GM21576 (cell line): Measurements from ENCODE around the gene CNST.
A peak's percentile ranks its signal among the peaks of the same experiment; 100 is the strongest.
"Not testable (repeated sequence)": the region's sequence is repeated elsewhere in the genome, so short reads cannot be mapped to it uniquely, and the experiment has no call there.

Experiments
- ATAC-seq: cut with Tn5 transposase; IDR thresholded peaks from one replicate; pipeline ENCODE4 v1.9.1; 2021; ENCODE audit warnings: mild to moderate bottlenecking, moderate library complexity; ENCODE audit not compliant: unreplicated experiment

Gene CNST

DNA sequence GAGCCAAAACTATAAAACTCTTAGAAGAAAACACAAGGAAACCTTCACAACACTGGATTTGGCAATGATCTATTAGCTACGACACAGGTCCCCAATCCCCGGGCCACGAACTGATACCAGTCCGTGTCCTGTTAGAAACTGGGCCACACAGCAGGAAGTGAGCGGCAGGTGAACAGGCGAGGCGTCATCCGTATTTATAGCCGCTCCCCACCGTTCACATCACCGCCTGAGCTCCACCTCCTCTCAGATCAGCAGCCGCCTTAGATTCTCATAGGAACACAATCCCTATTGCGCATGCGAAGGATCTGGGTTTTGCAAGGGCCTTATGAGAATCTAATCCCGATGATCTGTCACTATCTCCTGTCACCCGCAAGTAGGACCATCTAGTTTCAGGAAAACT is 12.1 kb upstream of the CNST start:
- no peak for ATAC-seq

DNA sequence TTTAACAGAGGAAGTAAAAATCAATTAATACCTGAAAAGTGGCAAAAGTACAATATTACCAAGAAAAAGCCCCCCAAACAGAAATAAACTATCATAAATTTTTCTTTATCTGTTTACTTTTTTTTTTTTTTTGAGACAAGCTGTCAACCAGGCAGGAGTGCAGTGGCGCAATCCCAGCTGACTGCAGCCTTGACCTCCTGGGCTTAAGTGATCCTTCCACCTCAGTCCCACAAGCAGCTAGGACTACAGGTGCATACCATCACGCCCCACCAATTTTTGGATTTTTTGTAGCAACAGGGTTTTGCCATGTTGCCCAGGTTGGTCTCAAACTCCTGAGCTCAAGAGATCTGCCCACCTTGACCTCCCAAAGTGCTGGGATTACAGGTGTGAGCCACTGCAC is 8.2 kb upstream of the CNST start:
- ATAC-seq = no peak

DNA sequence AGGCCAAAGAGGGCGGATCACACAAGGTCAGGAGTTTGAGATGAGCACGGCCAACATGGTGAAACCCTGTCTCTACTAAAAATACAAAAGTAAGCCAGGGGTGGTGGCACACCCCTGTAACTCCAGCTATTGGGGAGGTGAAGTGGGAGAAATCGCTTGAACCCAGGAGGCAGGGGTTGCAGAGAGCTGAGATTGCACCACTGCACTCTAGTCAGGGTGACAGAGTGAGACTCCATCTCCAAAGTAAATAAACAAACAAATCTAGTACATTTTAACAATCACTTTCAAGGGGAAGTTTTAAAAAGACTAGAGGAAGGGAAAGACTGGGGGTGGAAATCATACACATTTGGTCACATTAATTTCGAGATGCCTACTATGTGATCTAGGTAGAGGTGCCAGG is 6.9 kb upstream of the CNST start:
- no peak for ATAC-seq

DNA sequence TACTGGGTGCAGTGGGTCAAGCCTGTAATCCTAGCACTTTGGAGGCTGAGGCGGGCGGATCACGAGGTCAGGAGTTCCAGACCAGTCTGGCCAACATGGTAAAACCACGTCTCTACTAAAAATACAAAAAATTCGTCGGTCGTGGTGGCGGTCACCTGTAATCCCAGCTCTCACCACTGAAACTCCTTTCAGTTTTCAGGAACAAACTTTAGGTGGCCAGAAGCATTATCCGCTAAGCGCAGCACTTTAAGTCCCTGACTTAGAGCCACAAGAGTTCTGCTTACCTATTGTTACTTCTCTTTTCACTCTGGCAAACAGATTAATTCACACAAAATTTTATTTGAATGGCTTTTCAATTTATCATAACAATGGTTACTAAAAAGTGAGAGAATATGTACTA is 5.4 kb upstream of the CNST start:
- not testable (repeated sequence) for ATAC-seq

DNA sequence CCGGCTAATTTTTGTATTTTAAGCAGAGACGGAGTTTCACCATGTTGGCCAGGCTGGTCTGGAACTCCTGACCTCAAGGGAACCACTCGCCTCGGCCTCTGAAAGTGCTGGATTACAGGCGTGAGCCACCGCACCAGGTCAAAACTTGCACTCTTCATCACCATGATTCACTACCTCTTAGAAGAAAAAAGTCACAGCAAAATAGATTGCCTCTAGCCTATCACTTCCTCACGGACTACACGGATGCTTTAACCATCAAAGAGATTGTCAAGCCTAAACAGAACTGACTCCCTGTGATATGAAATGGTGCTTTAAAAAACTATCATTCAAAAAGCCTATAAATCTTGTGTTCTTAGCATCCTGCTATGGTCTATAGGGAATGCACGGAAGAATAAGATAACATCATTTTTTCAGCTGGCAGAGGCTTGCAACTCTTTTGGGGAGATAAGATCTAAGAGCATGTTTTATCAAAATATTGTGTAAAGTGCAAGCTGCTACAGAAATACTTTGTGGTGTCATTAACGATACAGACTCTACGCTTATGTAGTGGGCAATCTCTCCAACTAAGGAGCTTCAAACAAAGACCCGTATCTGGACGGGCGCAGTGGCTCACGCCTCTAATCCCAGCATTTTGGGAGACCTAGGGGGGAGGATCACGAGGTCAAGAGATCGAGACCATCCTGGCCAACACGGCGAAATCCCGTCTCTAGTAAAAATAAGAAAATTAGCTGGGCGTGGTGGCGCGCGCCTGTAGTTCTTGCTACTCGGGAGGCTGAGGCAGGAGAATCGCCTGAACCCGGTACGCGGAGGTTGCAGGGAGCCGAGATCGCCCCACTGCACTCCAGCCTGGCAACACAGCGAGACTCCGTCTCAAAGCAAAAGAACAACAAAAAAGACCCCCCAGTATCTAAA is 1.2 kb upstream of the CNST start:
- no peak for ATAC-seq

DNA sequence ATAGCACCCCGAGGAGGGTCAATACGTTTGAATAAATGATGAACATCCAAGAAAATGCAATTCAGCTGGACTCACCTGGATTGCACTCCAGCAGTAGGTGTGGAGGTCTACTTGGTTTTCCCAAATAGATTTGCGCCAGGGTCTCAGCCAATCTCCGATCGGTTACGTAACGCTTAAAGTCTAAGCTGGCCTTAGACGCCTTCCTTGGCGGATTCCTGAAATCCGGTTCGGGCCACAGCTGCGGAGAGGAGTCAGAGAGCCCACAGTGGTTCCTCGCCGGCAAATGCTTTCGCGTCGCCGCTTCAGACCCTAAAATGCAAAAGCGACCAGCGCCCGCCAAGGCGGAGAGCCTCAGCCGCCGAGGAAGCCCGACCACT is 517 bp upstream of the CNST start:
- ATAC-seq = no peak

DNA sequence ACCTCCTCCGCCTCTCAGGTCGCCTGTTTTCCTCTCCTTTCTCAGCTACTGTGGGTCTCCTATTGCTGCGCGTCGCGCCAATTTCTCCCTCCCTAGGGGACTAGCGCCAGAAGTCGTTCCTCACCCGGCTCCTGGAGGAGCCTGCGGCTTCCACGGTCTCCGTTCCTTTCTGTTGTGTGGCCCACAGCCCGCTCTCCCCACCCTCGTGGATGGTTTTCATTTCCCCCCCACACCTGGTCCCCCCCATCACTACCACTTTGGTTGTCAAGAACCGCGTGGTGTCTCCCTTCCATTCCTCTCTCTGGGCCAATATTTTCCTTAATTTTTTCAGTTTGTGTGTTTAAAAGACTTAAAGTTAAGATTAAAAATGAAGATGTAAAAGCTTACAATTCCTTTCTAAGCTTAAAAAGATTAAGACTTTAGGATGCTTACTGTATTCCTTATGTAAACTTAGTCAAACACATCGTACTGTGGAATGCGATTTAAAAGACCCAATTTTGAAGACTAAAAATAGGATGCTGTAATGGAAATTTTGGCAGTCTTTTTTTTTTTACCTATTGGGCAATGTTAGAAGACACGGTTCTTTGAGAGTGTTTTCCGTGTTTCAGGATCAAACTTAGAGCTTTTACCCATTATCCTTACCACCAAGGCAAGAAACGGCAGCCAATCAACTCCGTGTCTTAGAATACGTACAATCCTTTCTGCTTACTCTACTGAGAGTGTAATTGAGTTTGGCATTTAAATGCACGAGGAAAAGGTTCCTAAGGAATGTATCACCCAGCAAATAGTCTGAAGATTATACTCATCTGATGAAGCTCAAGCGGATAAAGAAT is 773 bp downstream of the CNST start:
- ATAC-seq = peak; percentile 18

DNA sequence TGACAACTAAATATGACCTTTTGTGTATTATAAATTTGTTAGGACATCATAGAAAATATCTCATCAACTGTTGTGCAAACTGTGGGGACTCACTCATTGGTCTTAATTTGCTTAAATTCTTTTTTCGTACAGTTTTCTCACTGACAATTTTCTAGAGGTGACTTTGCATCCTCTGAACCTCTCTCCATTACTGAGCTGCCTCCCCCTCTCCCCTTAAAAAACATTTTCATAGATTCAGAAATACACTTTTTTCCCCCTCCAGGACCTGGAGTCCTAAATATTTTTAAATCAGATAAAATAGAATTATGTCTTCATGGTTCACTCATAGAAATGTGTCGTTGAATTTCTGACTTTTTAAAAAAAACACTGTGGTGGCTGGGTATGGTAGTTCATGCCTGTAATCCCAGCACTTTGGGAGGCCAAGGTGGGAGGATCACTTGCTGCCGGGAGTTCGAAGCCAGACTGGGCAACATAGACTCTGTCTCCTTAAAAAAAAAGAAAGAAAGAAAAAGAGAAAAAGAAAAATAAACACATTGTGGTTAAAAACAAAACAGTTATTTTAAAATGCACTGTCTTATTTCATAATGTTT is 1.5 kb downstream of the CNST start:
- ATAC-seq = no peak

DNA sequence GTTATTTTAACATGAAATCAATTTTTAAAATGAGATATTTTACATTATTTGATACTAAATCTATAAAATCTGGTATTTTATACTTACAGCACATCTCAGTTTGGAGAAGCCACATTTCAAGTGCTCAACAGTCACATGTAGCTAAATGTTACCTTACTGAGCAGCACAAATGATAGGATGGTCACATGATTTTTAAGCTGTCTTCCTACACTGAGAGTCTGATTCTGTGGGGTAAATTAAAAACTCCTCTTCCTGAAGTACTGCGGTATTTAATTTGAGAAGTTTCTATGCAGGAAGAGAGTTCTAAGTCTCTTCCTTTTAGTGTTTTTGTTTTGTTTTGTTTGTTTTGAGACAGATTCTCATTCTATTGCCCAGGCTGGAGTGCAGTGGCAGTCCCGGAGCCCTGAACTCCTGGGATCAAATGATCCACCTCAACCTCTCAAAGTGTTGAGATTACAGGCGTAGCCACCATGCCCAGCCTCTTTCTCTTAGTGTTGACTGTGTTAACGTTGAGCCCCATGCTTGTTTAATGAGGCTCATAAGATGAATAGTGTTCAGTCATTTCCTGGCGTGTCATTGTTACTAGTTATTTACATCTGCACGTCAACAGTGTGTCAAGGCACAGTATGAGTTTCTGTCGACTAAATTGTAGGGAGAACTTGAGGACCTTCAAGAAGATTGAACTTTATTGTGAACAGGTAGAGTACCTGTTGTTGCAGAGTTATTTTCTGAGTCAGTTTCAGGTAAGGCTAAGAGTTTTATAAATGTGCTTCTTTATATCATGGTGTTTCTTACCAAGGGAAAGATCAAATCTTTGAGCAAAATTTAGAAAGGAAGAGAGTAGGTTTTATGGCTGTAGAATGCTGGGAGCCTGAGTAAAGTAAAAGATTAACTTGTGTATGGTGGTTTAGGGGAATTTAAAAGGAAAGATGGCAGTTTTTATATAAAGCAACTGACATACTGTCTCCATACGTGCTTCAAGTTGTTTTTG is 3.3 kb downstream of the CNST start:
- no peak for ATAC-seq

DNA sequence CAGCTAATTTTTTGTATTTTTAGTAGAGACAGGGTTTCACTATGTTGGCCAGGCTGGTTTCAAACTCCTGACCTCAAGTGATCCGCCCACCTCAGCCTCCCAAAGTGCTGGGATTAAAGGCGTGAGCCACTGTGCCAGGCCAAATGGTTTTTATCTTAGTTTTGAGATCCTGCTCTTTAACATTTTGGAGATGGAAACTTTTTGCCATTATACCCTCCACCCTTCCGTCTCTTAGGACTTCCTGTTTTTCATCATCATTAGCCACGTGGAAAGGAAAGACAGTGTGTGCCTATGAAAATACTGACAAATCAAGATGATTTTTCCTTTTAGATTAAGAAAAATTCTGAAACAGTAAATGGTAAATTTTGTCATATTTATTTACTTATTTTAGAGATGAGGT is 5.1 kb downstream of the CNST start:
- not testable (repeated sequence) for ATAC-seq

DNA sequence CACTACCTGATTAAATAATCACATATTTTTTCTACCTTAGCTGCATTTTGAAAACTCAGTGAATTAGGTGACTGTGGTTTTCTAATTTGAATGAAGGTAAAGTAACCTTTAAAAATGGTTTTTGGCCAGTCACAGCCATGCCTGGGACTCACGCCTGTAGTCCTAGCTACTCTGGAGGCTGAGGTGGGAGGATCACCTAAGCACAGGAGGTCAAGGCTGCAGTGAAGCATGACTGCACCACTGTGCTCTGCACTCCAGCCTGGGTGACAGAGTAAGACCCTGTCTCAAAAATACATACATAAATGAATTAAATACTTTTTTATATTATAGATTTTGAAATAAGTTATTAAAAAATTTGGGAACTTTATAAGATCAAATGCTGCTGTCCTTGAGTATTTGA is 5.7 kb downstream of the CNST start:
- no peak for ATAC-seq

DNA sequence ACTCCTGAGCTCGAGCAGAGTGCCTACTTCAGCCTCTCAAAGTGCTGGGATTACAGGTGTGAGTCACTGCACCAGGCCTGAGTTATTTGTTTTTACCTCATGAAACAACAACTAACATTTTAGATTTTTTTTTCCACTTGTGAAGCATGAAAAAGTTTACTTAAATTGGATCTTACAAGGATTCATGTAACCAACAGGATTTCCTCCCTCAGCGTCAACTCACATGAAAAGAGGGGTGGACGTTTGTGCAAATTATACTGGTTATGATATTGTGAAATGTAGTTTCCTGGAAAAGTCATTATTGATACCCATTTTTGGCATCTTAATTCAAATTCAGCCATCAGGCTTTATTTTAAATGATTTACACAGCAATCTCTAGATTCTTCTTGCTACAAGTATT is 6.5 kb downstream of the CNST start:
- ATAC-seq = no peak

DNA sequence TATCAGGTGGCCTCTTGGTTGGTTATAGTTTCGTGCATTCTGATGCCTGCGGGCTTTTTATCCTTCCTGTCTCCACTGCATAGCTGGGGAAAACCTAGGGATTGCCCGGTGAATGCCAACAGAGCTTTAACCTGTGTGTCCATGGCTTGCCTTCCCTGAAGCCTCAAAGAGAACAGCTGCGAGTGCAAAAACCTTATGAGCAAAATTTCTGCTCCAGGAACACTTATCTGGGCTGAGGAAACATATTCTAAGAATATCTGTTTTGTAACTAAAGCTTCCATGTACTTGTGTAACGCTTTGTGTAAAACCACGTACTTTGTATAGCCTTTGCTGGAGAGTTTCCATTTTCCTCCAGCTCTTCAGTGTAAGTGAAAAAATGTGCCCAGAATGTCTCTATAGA is 7.2 kb downstream of the CNST start:
- ATAC-seq = no peak

DNA sequence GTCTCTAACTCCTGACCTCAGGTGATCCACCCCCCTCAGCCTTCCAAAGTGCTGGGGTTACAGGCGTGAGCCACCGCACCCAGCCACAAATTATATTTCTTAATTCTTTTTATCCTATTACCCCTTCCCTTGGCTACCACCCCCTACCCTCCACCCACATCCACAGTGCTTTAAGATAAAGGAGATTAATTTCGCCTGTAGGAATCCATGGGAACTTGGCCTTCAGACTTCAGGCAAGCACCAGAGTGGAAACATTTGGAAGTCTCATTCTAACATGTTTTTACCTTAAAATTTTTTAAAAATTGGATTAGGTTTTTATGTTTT is 10.4 kb downstream of the CNST start:
- ATAC-seq = no peak

DNA sequence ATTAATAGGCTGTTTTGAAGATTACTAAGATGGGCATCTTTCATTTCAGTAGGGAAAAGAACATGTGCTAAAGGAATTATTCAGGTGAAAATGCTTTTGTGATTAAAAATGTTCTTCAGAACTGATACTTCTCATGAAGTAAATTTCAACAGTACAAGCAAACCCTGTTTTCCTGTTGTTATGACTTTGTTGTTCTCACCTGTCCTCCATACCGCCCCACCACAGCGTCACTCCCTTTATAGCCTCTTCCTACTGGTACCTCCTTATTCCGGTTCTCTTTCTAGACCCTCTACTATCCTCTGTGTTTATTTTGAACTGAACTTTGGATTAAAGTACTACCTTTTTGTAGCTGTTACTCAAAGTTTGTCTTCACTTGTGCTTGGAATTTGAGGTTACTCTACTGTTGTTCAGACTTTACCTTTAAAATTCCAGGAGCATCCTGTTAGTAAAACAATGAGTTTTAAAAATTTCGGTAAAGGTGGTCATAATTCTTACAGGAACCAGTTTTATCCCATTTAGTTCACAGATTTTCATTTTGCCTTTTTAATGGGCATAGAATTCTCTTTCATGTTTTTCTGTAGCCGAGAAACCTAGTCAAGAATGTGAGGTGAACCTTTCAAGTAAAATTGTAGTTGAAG is 10.9 kb downstream of the CNST start:
- ATAC-seq = no peak

DNA sequence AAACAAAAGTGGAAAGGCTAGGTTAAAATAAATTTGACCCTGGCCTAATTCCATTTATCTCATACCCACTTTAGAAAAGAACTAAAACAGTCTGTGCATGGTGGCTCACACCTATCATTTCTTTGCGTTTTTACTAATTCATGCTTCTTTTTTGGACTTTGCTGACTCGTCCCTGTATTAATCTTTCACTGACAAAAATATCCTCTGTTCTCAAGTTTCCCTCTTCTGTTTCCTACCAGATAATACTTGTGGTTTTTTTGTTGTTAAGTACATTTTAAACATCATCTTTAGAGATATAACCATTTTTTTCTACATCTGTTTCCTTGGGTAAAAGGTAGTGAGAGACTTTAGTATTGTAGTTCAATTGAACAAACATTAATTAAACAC is 11.5 kb downstream of the CNST start:
- no peak for ATAC-seq

DNA sequence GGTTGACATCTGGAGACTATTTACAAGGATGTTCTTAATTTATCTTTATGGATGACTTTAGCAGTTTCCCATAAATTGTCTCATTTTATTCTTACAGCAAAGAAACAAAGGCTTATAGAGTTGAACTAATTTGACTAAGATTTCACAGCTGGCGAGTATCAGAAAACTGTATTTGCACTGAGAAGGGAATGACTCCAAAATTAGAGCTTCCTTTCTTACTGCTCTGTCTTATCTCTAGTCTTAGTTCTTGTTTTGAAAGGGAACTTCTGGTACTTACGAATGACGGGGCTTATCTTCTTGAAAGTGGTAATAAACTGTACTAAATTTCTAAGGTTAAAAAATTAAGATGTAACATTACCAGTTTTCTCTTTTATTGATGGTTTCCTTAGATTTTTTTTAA is 13.6 kb downstream of the CNST start:
- ATAC-seq = peak; percentile 74

DNA sequence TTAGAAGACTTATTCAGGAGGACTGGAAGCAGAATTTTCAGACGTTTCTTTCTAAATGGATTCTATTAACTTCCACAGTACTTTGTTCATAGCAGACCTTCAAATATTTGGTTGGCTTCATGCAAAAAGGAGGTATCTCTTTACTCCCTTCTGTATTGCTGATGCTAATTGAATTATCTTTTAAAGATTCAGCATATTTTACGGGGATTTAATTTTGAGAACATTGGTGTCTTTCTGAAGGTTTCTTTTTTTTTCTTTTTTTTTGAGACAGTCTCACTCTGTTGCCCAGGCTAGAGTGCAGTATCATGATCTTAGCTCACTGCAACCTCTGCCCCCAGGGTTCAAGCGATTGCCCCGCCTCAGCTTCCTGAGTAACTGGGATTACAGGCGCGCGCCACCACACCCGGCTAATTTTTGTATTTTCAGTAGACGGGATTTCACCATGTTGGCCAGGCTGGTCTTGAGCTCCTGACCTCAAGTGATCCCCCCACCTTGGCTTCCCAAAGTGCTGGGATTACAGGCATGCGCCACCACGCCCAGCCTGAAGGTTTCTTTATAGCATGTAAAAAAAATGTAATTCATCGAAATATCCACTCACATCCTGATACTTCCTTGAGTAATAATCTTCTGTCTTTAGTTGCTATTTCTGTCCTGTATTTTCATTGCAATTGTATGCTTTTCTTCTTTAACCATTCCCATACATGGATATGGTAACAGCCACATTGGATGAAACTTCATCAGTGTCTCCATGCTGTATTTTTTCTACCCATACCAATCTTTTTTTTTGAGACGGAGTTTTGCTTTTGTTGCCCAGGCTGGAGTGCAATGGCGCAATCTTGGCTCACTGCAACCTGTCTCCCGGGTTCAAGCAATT is 14.5 kb downstream of the CNST start:
- no peak for ATAC-seq

DNA sequence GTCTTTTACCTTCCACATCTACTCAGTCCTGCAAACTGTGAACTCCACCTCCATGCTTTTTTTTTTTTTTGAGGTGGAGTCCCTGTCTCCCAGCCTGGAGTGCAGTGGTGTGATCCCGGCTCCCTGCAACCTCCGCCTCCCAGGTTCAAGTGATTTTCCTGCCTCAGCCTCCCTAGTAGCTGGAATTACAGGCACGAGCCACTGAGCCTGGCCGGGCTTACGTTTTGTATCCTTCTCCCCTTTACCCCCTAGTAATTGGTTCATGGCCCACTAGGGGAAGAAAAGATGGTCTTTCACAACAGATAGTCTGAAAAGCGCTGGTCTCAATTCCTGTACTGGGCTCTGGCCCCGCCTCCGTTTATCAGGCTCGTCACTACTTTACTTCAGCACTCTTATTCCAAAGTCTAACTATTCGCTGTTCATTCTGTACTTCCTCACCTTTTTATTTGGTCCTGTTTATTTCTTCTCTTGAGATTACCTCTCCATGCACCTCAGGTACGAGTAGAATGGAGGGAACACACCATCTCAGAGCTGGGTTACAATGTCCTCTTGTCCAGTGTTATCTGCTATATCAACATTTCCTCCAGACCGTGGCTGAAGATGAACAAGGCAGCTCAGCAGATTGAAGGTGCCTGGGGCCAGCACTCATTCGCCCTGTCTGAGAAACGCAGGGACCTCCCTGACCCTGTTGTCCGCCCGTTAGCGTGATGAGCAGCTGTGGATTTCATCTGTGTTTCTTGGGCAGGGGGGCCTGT is 16.2 kb downstream of the CNST start:
- no peak for ATAC-seq
